CD4-positive, alpha-beta T cell treated with Interleukin-10 for 1 hour (primary cell): Measurements from ENCODE around the gene DPEP1.
"Not testable (repeated sequence)": the region's sequence is repeated elsewhere in the genome, so short reads cannot be mapped to it uniquely, and the experiment has no call there.

Experiments
- DNase-seq: peaks from one replicate; pipeline ENCODE4 v3.0.0-alpha.2; 2020

DPEP1 gene

DNA sequence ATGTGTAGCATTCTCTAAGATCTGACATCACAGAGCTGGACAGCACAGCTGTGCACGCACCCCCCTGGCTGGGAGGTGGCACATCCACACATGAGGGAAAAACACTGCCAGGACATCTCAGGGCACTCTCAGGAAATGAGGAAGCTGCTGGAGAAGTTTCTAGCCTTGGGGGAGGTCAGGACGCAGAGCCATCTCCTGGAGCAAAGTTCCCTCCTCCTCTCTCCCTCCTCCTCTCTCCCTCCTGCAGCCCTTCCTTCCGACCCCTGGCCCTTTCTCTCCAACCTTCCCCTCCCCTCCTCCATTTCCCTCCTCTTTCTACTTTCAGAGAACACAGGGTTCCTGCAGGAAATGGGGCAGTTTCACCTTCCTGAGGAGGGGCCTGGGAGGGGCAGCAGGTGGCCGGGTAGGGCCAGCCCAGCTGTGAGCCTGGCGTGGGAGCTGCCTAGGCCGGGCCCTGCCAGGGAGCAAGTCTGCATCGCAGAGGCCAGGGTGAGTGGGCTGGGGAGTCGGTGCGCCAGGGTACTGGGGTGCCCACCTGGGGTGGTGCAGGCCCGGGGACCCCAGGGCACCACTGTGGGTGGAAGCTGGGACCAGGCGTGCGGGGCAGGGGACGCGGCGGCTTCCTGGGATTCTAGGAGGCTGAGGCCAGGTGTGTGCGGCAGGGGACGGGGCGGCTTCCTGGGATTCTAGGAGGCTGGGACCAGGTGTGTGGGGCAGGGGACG lies at the start of gene DPEP1:
Gene DPEP1 (plus strand): TSS at position 412 of the 723 bp plus-strand sequence. CDS start 16,769 bp downstream, outside the sequence.
- no peak for DNase-seq

GRCh38 chr16:89564476-89565255 lies 48.8 kb upstream of the DPEP1 start:
- no peak for DNase-seq

DNA sequence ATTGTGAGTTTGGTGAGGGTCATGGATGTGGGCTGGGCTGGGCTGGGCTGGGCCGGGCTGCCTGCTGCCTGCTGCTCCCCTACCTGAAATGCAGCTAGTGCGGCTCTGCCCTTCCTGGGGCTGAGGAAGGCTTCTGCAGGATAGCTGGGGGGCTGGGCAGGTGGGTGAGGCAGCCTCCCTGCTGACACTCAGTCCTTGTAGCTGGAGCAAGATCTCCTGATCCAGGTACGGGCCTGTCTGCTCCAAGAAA lies 48.3 kb upstream of the DPEP1 start:
- DNase-seq: no peak

GRCh38 chr16:89565506-89566372 lies 47.7 kb upstream of the DPEP1 start:
- DNase-seq: peak; percentile 53

- no peak for DNase-seq
Observed at GRCh38 chr16:89567656-89568594, 45.5 kb upstream of the DPEP1 start.

DNA sequence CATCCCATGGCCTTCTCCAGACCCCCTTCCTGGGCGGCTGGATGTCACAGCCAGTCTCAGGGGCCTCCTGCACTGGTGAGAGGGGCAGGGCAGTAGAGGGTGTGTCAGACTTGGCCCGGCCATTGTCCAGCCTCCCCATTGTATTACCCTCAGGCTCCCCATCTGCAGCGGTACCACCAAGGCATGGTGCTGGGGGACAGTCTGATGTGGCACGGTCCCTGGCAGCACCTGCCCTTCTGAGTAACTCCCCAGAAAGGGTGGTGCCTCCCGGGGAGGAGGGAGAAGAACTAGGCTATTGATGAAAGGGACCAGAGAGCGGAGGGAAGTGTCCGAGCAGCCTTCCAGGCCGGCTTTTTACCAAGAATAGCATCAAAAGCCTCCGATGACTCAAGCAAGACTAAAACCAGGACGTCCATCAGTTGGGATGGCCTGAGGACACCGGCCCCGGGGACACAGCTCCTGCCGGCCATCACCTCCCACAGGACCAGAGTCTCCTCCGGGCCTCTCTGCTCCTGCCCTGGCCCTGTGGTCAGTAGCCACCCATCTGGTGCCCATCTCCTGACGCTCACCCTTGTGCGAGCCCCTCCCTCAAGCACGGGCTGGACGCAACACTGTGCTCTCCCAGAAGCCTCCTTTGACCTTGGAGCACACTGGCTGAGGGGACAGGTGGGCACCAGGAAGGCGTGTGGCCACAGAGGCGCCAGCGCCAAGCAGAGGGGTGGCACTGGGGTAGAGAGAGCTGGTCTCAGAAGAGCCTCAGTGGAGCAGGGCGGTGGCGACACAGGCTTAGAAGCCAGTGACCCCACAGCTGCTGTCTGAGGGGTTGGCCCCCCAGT lies 43.7 kb upstream of the DPEP1 start:
- no peak for DNase-seq

DNA sequence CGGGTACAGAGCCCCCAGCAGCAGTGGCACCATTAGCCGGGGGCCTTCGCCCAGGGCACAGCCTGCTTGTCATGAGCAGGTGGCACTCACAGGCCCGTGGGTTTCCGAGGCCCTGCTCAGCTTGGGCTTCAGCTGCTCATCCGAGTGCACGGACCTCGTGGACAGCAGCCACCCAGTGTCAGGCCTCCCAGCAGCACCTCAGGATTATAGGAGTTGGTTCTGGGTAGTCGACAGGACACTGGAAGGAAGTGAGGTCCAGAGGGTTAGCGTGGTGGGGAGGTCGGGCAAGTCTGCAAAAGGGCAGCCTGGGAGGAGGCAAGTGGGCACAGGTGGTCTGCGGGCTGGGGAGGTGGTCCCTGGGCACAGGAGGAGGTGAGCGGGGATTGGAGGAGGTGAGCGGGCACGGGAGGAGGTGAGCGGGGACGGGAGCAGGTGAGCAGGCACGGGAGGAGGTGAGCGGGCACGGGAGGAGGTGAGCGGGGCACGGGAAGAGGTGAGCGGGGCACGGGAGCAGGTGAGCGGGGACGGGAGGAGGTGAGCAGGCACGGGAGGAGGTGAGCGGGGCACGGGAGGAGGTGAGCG lies 43.0 kb upstream of the DPEP1 start:
- DNase-seq: no peak

GRCh38 chr16:89570983-89571598 lies 42.4 kb upstream of the DPEP1 start:
- not testable (repeated sequence) for DNase-seq

DNA sequence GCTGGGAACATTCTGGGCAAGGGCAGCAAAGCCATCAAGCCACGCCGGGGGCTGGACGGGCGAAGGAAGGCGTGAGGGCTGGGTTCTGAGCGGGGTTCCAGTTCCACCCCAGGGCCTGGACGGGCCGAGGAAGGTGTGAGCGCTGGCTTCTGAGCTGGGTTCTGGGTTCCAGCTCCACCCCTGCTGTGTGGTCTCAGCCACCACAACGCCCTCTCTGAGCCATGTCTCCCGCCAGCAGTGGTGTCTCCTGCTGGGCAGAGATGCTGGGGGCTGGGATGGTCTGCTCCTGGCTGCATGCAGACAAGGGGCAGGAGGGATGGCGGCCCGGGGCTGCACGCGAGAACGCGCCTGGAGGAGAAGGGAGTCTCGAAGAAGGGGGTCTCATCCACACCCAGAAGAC lies 41.8 kb upstream of the DPEP1 start:
- no peak for DNase-seq

GRCh38 chr16:89572073-89572484 lies 41.4 kb upstream of the DPEP1 start:
- DNase-seq: no peak

DNA sequence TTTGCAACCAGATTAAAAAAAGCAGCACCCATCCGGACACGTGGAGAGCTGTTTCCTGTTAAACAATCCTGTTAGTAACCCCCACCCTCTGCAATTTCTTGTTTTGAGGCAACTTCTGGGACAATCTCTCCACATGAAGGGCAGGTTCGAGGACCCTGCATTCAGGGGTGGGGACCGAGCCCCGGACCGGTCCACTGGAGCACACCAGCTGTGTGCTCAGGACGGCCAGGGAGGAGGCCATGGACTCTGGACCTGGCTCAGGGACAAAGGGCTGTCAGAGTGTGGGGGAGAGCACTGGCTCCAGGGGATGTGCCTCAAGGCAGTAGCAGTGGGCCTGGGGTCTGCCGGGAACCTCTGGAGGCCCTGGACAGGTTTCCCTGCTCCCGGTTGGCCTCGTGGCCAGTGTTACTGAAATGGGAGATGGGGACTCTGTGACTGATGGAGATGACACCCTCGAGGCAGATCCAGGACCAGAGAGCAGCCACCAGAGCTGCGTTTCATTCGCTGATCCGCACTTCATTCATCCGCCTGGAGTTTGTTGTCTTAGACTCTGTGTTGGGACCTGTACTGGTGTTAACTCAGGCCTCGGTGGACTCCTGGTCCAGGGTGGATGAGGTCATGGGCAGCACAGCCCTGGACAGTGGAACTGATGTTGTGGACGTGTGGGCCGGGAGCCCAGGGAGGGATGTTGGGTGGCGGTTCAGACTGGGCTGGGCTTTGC lies 40.8 kb upstream of the DPEP1 start:
- no peak for DNase-seq

- no peak for DNase-seq
Observed at GRCh38 chr16:89573826-89574680, 39.4 kb upstream of the DPEP1 start.

- peak; percentile 50 for DNase-seq
Observed at GRCh38 chr16:89574681-89575246, 38.7 kb upstream of the DPEP1 start.

GRCh38 chr16:89575247-89576152 lies 37.9 kb upstream of the DPEP1 start, which contains the start of gene CPNE7:
Gene CPNE7 (plus strand): TSS chr16:89575758. CDS start chr16:89575898, 140 bp downstream.
- peak; percentile 16 for DNase-seq

- no peak for DNase-seq
Observed at GRCh38 chr16:89576153-89577054, 37.0 kb upstream of the DPEP1 start.
